NB4 (cell line): ENCODE measurements around the gene COX7A2.

Experiments
- DNase-seq: peaks from one replicate; pipeline ENCODE4 v3.0.0; 2010; ENCODE audit warnings: low read depth
- H3K4me3 ChIP-seq: one replicate; pipeline ENCODE4 v1.5.1; 2011; ENCODE audit warnings: mild to moderate bottlenecking, low read depth, low read length, moderate library complexity
- MYC ChIP-seq: IDR thresholded peaks from 2 replicates; pipeline ENCODE4 v1.6.1; 2011; ENCODE audit warnings: low read depth, low read length
- POLR2A ChIP-seq: IDR thresholded peaks from 2 replicates; pipeline ENCODE4 v1.6.1; 2011; ENCODE audit warnings: mild to moderate bottlenecking; ENCODE audit not compliant: insufficient read length; ENCODE audit errors: extremely low read depth
- TF ChIP-seq, protein P1 (sequence below): IDR thresholded peaks from 2 replicates; pipeline ENCODE4 v1.6.1; 2011; ENCODE audit warnings: low read depth, low read length
- TF ChIP-seq, protein P2 (sequence below): IDR thresholded peaks from one replicate; pipeline ENCODE4 v1.5.1; 2012; ENCODE audit warnings: low read depth, low read length

COX7A2 gene

GRCh38 chr6:75281653-75282052, 38.1 kb upstream of the COX7A2 start:
- TF ChIP-seq, protein P1, sequence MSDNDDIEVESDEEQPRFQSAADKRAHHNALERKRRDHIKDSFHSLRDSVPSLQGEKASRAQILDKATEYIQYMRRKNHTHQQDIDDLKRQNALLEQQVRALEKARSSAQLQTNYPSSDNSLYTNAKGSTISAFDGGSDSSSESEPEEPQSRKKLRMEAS, result no peak
- TF ChIP-seq MYC, result no peak
- TF ChIP-seq POLR2A, result no peak
- TF ChIP-seq, protein P2, sequence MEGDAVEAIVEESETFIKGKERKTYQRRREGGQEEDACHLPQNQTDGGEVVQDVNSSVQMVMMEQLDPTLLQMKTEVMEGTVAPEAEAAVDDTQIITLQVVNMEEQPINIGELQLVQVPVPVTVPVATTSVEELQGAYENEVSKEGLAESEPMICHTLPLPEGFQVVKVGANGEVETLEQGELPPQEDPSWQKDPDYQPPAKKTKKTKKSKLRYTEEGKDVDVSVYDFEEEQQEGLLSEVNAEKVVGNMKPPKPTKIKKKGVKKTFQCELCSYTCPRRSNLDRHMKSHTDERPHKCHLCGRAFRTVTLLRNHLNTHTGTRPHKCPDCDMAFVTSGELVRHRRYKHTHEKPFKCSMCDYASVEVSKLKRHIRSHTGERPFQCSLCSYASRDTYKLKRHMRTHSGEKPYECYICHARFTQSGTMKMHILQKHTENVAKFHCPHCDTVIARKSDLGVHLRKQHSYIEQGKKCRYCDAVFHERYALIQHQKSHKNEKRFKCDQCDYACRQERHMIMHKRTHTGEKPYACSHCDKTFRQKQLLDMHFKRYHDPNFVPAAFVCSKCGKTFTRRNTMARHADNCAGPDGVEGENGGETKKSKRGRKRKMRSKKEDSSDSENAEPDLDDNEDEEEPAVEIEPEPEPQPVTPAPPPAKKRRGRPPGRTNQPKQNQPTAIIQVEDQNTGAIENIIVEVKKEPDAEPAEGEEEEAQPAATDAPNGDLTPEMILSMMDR, result no peak
- no peak for DNase-seq
- H3K4me3 ChIP-seq, result peak overlapping the region; percentile 93

- H3K4me3 ChIP-seq, result peak overlapping the region; percentile 93
- TF ChIP-seq MYC (no peak), POLR2A (no peak)
- TF ChIP-seq, protein P2, result no peak
- TF ChIP-seq, protein P1, result no peak
- no peak for DNase-seq
Measured at GRCh38 chr6:75280131-75280855, 36.7 kb upstream of the COX7A2 start.

- DNase-seq, result no peak
- H3K4me3 ChIP-seq, result no peak overlapping the region
- TF ChIP-seq MYC (no peak), POLR2A (no peak)
- TF ChIP-seq, protein P1, result no peak
- TF ChIP-seq, protein P2, result no peak
Measured at GRCh38 chr6:75279418-75279817, 35.8 kb upstream of the COX7A2 start.

- DNase-seq, result no peak
- TF ChIP-seq MYC, result no peak
- TF ChIP-seq, protein P2, result no peak
- TF ChIP-seq POLR2A, result no peak
- TF ChIP-seq, protein P1, result no peak
- H3K4me3 ChIP-seq, result no peak overlapping the region
Measured at GRCh38 chr6:75278474-75279077, 35.0 kb upstream of the COX7A2 start.

- H3K4me3 ChIP-seq, result no peak overlapping the region
- TF ChIP-seq POLR2A, result no peak
- no peak for DNase-seq
Measured at GRCh38 chr6:75275067-75275466, 31.5 kb upstream of the COX7A2 start.

- TF ChIP-seq, protein P2, result no peak
- TF ChIP-seq MYC, result no peak
- no peak for TF ChIP-seq POLR2A
- TF ChIP-seq, protein P1, result no peak
- peak; percentile 13 for DNase-seq
- no peak overlapping the region for H3K4me3 ChIP-seq
Measured at GRCh38 chr6:75273009-75273408, 29.4 kb upstream of the COX7A2 start.
